ENCODE results near the gene IRAK1.
"Not testable (repeated sequence)": the region's sequence is repeated elsewhere in the genome, so short reads cannot be mapped to it uniquely, and the experiment has no call there.

The IRAK1 gene

GRCh38 chrX:154000051-154000450 lies 19.7 kb downstream of the IRAK1 start:
- H3K4me3 ChIP-seq (ENCODE audit: low read length), result no peak overlapping the region
- DNase-seq (ENCODE audit: low read depth), result peak; percentile 72
- TF ChIP-seq CTCF (IDR thresholded peaks at IDR 0.05; ENCODE audit: insufficient read depth, low read depth, low read length, missing control alignments), result no peak

- TF ChIP-seq CTCF (IDR thresholded peaks at IDR 0.05; ENCODE audit: insufficient read depth, low read depth, low read length, missing control alignments), result no peak
- peak; percentile 45 for DNase-seq (ENCODE audit: low read depth)
- no peak overlapping the region for H3K4me3 ChIP-seq (ENCODE audit: low read length)
These were observed 20.2 kb downstream of the IRAK1 start for GRCh38 chrX:153999359-154000037.

- no peak for TF ChIP-seq CTCF (IDR thresholded peaks at IDR 0.05; ENCODE audit: insufficient read depth, low read depth, low read length, missing control alignments)
- H3K4me3 ChIP-seq (ENCODE audit: low read length), result no peak overlapping the region
- no peak for DNase-seq (ENCODE audit: low read depth)
These were observed 24.2 kb downstream of the IRAK1 start for GRCh38 chrX:153995504-153995903.

GRCh38 chrX:153994398-153994797 lies 25.3 kb downstream of the IRAK1 start:
- not testable (repeated sequence) for DNase-seq (ENCODE audit: low read depth); H3K4me3 ChIP-seq (ENCODE audit: low read length)

- TF ChIP-seq CTCF (IDR thresholded peaks at IDR 0.05; ENCODE audit: insufficient read depth, low read depth, low read length, missing control alignments), result no peak
- no peak for DNase-seq (ENCODE audit: low read depth)
- no peak overlapping the region for H3K4me3 ChIP-seq (ENCODE audit: low read length)
These were observed 25.7 kb downstream of the IRAK1 start for GRCh38 chrX:153993978-153994377.

GRCh38 chrX:153993079-153993478 lies 26.6 kb downstream of the IRAK1 start:
- H3K4me3 ChIP-seq (ENCODE audit: low read length), result no peak overlapping the region
- DNase-seq (ENCODE audit: low read depth), result no peak
- no peak for TF ChIP-seq CTCF (IDR thresholded peaks at IDR 0.05; ENCODE audit: insufficient read depth, low read depth, low read length, missing control alignments)

- TF ChIP-seq CTCF (IDR thresholded peaks at IDR 0.05; ENCODE audit: insufficient read depth, low read depth, low read length, missing control alignments), result no peak
- H3K4me3 ChIP-seq (ENCODE audit: low read length), result no peak overlapping the region
- DNase-seq (ENCODE audit: low read depth), result no peak
These were observed 27.5 kb downstream of the IRAK1 start for GRCh38 chrX:153992180-153992579.

Measured in epithelial cell of esophagus (primary cell).